ENCODE results near the gene NDUFB10. TPM values are rescaled to one million over a fixed set of nuclear protein-coding genes. Genes with fewer than 3 reads are reported as not detected.

NDUFB10 gene
- total RNA-seq, 1 donor = 109 TPM

DNA sequence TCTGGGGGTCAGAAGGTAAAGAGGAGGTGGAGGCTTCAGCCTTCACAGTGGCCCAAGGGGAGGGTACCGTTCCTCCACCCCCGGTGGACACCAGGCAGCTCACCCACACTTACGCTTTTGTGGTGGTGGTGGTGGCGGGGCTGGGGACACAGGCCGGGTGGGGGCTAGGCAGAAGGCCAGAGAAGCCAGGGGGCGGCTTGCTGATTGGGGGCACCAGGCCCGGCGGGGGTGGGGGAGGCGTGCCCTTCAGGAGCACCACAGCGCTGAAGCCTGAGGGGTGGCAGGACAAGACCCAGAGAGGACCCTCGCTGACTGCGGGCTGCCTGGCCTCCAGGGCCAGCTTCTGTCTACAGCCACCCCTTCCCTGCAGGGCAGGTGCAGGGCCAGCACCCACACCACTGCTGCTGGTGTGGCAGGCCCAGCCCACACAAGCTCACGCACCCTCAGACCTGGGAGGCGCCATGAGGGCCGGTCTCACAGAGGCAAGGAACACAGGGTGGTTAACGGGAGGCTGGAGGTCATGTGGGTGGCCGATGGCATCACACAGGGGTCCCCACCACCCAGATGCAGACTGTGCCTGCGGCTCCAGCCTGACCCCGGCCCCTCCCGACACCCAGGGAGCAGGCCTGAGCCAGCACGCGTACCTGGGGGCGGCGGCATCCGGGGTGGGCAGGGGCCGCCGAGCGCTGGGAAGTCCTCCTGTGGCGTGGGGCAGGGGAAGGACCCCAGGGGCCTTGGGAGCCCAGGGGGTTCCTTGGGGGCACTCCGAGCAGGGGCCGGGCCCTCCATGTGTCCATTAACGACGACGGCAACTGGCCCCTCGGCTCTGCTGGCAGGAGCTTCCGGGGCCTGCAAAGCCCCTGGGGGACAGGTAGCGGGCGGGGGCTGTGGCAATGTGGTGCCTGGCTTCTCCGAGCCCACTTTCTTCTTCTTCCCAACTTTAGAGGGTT, 39.8 kb downstream of the NDUFB10 start:
- Histone ChIP-seq H3K27ac (ENCODE audit: low read depth, low read length) (no peak overlapping the region), H3K27me3 (ENCODE audit: insufficient read depth, low read length) (no peaks in the 10 kb centered on the region), H2AFZ (ENCODE audit: low read length) (no peak overlapping the region), H4K20me1 (ENCODE audit: insufficient read depth, low read length) (peaks cover 23% of the 10 kb centered on the region), H3K79me2 (ENCODE audit: insufficient read depth, low read length) (peaks cover 31% of the 10 kb centered on the region), H3K9me3 (ENCODE audit: low read depth, low read length) (no peaks in the 10 kb centered on the region), H3K4me2 (ENCODE audit: insufficient read depth, low read length) (no peak overlapping the region), H3K4me1 (ENCODE audit: insufficient read depth, low read length) (peaks cover 2% of the 10 kb centered on the region), H3K4me3 (ENCODE audit: insufficient read depth, low read length) (no peak overlapping the region), H3K36me3 (ENCODE audit: insufficient read depth, low read length) (peaks cover 53% of the 10 kb centered on the region)
- DNase-seq (ENCODE audit: insufficient read length, low spot score, missing footprints) = no peak
- TF ChIP-seq, protein P1, sequence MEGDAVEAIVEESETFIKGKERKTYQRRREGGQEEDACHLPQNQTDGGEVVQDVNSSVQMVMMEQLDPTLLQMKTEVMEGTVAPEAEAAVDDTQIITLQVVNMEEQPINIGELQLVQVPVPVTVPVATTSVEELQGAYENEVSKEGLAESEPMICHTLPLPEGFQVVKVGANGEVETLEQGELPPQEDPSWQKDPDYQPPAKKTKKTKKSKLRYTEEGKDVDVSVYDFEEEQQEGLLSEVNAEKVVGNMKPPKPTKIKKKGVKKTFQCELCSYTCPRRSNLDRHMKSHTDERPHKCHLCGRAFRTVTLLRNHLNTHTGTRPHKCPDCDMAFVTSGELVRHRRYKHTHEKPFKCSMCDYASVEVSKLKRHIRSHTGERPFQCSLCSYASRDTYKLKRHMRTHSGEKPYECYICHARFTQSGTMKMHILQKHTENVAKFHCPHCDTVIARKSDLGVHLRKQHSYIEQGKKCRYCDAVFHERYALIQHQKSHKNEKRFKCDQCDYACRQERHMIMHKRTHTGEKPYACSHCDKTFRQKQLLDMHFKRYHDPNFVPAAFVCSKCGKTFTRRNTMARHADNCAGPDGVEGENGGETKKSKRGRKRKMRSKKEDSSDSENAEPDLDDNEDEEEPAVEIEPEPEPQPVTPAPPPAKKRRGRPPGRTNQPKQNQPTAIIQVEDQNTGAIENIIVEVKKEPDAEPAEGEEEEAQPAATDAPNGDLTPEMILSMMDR (IDR thresholded peaks at IDR 0.05; ENCODE audit: extremely low read depth, low read depth, low read length) = no peak

DNA sequence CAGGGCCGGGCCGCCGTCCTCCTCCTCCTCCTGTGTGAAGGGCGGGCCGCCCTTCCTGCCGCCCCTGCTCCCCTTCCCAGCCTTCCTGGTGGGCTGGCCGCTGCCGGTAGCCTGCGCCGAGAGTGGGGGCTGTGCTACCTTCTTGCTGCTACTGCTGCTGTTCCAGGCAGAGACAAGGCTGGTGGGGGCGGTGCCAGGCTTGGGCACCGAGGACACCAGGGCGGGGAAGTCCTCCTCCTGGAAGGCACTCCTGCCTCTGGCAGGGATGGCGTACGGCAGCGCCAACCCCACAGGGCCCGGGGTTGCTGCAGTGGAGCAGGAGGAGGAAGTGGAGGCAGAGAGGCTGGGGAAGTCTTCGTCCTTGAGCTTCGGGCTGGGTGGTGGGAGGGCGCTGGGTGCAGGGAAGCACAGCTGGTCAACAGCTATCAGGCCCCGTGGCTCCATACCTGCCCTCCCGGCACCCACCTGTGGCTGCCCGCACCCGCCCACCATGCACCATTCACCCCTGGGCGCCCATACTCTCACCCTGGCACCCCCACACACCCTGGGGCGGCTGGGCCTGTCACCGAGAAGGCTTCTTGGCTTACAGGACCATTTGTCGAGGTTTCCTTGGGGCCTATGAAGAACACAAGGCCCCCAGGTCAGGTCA, 40.7 kb downstream of the NDUFB10 start:
- Histone ChIP-seq H3K79me2 (ENCODE audit: insufficient read depth, low read length) (peaks cover 40% of the 10 kb centered on the region), H4K20me1 (ENCODE audit: insufficient read depth, low read length) (peaks cover 32% of the 10 kb centered on the region), H3K36me3 (ENCODE audit: insufficient read depth, low read length) (peaks cover 53% of the 10 kb centered on the region), H3K27me3 (ENCODE audit: insufficient read depth, low read length) (no peaks in the 10 kb centered on the region), H3K4me3 (ENCODE audit: insufficient read depth, low read length) (no peak overlapping the region), H3K4me1 (ENCODE audit: insufficient read depth, low read length) (peaks cover 6% of the 10 kb centered on the region), H2AFZ (ENCODE audit: low read length) (no peak overlapping the region), H3K4me2 (ENCODE audit: insufficient read depth, low read length) (no peak overlapping the region), H3K27ac (ENCODE audit: low read depth, low read length) (no peak overlapping the region), H3K9me3 (ENCODE audit: low read depth, low read length) (no peaks in the 10 kb centered on the region)
- DNase-seq (ENCODE audit: insufficient read length, low spot score, missing footprints) = no peak
- TF ChIP-seq, protein P1 (IDR thresholded peaks at IDR 0.05; ENCODE audit: extremely low read depth, low read depth, low read length) = no peak

DNA sequence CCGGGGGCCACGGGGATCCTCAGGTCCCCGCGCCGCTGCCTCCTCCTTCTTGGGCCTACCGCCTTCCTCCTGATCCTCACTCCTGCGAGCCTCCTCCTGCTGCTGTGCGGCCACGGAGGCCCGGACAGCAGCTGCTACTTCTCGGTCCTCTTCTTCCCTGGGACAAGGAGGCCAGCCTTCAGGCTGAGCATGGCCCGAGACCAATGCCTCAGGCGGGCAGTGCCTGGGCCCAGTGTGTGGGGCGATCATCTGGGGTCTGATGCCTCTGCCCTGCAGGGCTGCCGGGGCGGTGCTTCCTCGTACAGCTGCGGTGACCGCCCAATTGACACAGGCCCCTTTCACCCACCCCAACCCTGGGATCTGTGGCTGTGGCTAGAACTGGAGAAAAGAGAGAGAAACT, 41.7 kb downstream of the NDUFB10 start:
- no peaks in the 10 kb centered on the region for H3K27me3 ChIP-seq (ENCODE audit: insufficient read depth, low read length)
- H3K4me3 ChIP-seq (ENCODE audit: insufficient read depth, low read length) = no peak overlapping the region
- H3K9me3 ChIP-seq (ENCODE audit: low read depth, low read length) = no peaks in the 10 kb centered on the region
- H3K27ac ChIP-seq (ENCODE audit: low read depth, low read length) = no peak overlapping the region
- DNase-seq (ENCODE audit: insufficient read length, low spot score, missing footprints) = no peak
- H3K4me2 ChIP-seq (ENCODE audit: insufficient read depth, low read length) = no peak overlapping the region
- peaks cover 53% of the 10 kb centered on the region for H3K36me3 ChIP-seq (ENCODE audit: insufficient read depth, low read length)
- H2AFZ ChIP-seq (ENCODE audit: low read length) = no peak overlapping the region
- H3K79me2 ChIP-seq (ENCODE audit: insufficient read depth, low read length) = peaks cover 50% of the 10 kb centered on the region
- peaks cover 42% of the 10 kb centered on the region for H4K20me1 ChIP-seq (ENCODE audit: insufficient read depth, low read length)
- TF ChIP-seq, protein P1 (IDR thresholded peaks at IDR 0.05; ENCODE audit: extremely low read depth, low read depth, low read length) = no peak
- H3K4me1 ChIP-seq (ENCODE audit: insufficient read depth, low read length) = peaks cover 6% of the 10 kb centered on the region

Measured in osteoblast (primary cell).